Activated CD8-positive, alpha-beta memory T cell treated with anti-CD3 and anti-CD28 coated beads for 48 hours (primary cell): ENCODE data around the gene PGAM1.
"Not testable (repeated sequence)": the region's sequence is repeated elsewhere in the genome, so short reads cannot be mapped to it uniquely, and the experiment has no call there.

ENCODE experiments used
- DNase-seq, 3 experiments: peaks; one replicate each; pipeline ENCODE4 v3.0.0-alpha.2; 2020; ENCODE audit warnings: low read depth in 2 of 3, low spot score in 2 of 3

PGAM1 gene

DNA sequence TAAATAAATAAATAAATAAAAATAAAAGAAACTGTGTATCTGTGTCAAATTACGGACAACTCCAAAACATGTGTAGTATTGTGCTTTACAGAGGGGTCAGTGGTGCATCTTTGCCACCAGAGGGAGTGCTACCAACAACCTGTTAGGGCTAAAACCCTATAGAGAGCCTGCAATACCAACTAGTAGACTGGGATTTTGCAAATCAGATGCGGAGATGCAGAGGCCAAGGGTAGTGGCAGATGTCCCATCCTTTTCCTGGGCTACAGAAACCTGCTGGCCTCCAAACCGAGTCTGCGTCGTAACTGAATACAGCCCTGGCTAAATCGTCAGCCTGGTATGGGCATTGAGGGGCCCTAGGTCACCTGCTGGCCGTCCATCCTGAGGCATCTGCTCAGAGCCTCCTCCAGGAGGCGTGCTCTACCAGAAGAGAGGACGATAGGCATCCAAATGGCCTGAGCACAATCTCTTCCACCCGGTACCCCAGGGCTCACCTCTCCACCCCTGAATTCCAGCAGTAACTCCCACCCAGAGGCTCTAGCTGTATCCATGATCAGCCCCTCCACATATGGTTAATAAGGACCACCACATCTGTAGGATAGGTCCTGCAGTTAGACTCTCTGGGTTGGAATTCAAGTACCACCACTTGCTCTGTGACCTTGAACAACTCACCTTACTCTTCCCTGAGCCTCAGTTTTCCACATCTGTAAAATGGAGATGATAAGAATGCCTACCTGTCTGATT lies 18.6 kb upstream of the PGAM1 start:
- no peak for DNase-seq

DNA sequence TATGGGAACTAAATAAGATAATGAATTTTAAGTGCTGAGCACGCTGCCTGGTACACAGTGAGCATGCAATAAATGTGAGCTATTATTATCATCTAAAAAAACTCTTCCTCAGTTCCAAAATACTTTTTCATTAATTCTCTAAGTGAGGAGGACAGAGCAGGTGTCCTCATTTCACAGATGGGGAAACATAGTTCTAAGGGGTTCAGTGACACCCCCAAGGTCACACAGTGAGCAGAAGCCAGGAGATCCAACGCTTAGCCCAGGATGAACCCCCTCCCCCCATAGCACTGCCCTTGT lies 18.1 kb upstream of the PGAM1 start:
- DNase-seq, result no peak

- no peak for DNase-seq
Measured at GRCh38 chr10:97408496-97408992, 17.4 kb upstream of the PGAM1 start.

- DNase-seq, result no peak
Measured at GRCh38 chr10:97411406-97411805, 14.6 kb upstream of the PGAM1 start.

DNA sequence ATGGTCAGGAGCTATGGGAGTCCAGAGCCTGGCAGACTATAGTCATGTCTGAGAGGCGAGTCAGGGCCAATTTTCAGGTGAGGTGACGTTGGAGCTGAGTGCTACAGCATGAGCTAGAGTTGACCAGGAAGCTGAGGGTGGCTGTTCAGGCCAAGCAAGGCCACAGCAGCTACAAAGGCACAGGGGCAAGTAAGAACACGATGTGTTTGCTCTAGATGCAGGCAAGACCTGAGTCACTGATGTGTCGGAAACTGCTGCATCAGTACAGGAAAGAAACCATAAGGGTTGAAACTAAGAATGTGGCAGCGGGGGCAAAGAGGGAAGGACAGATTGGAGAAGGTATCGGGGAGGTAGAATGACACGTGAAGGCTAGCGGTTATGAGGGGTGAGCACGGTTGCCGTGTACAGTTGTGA lies 13.1 kb upstream of the PGAM1 start:
- DNase-seq, result no peak

DNA sequence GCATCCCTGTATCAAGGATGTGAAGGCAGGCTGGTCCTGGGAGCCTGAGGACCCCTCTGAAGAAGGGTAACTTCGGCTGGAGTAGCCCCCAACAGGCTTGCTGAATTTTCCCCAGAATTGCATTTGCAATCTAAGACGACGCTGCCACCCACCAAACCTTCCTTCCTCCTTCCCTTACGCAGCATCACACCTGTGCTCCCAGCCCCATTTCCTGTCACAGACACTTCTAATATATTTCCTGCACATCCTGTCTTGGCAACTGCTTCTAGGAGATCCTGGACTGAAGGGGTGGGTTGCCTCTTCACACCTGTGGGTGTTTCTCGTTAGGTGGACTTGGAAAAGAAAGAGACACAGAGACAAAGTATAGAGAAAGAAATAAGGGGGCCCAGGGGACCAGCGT lies 9.4 kb upstream of the PGAM1 start:
- DNase-seq, result no peak

- not testable (repeated sequence) for DNase-seq
Measured at GRCh38 chr10:97423757-97424098, 2.3 kb upstream of the PGAM1 start.

- DNase-seq, result no peak
Measured at GRCh38 chr10:97426776-97427570, 982 bp downstream of the PGAM1 start.

DNA sequence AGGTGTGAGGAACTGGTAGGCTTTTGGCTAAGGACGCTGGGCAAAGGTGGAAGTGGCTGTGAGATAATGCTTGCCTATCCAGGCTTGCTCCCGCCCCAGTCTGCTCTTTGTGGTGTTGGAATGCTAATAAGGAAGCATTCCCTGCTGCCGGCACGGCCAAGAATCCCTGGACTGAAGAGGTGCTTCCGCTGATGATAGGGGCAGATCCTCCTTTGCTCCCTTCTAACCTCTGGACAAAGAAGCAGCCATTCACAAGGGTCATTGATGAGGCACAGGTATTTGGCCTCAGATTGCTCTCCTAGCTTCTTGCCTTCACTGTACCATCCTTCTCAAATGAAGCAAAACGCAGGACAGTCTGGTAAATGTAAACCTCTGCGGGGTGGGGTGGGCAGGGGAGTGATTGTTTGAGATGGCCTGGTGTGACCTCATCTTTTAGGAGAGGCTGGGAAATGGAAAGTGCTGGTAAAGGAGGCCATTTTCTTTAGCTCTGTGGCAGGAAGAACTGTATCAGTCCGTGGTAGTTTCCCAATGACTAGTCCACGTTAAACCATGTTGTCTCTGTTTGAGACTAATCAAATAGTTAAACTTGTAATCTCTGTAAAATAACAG lies 1.7 kb downstream of the PGAM1 start:
- no peak for DNase-seq

- no peak for DNase-seq
Measured at GRCh38 chr10:97428572-97428981, 2.6 kb downstream of the PGAM1 start.

- no peak for DNase-seq
Measured at GRCh38 chr10:97434055-97434454, 8.1 kb downstream of the PGAM1 start.

GRCh38 chr10:97434557-97434956 lies 8.6 kb downstream of the PGAM1 start:
- no peak for DNase-seq

DNA sequence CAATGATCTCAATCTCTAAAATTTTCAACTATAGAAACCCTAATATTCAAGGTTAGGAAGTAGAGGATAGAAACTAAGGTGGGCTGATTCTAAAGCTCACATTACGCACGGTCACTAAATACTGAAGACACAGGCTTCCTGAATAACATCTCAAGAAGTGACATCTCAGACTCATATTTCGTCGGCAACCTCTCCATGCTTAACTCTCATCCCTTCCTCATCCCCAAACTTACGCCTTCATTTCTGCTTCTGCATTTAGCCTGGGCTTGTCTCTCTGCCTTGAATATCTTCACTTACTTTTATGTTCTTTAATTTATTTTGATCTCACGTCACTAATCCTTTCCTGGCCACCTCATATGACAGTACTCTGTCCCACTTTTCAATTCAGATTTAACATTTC lies 9.2 kb downstream of the PGAM1 start:
- DNase-seq, result no peak

DNA sequence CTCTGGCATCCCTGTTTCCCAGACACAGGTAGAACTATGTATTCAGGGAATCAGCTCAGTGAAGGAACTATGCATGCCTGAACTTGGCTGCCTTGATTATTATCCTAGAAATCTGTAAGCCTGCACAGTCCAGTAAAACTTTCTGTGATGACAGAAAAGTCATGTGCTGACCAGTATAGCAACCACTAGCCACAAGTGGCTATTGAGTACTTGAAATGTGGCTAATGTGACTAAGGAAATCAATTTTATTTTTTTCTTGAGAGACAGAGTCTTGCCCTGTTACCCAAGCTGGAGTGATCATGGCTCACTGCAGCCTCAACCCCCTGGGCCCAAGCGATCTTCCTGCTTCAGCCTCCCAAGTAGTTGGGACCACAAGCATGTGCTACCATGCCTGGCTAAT lies 16.3 kb downstream of the PGAM1 start:
- no peak for DNase-seq

- no peak for DNase-seq
Measured at GRCh38 chr10:97444212-97444611, 18.2 kb downstream of the PGAM1 start.

- no peak for DNase-seq
Measured at GRCh38 chr10:97445357-97445721, 19.3 kb downstream of the PGAM1 start.

GRCh38 chr10:97445722-97446639 lies 20.0 kb downstream of the PGAM1 start, which contains the start of the genes EXOSC1 and ZDHHC16:
Gene EXOSC1, minus strand, starts transcription at chr10:97446006. Its CDS starts 21 bp downstream, at chr10:97445985.
Gene ZDHHC16, plus strand, starts transcription at chr10:97446175. Its CDS starts 5,501 bp downstream, at chr10:97451676.
- peak; percentile 76 to 82 (median 78) for DNase-seq

DNA sequence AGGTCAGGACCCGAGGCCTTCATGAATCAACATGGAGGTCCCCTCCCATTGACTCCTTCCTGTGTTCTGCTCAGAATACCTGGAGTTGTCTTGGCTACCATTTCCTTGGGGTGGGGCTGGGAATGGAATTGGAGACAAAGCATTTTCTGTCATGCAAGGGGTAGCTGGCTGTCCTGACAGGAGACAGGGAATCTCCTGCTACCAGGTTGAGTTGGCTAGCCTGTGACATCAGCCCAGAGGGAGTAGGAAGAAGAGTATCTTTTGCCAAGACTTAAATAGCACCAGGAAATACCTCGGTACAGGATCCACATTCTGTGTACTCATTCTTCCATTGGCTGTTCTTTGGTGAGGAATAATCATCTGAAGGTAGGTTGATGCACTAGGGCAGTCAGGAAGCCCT lies 24.8 kb downstream of the PGAM1 start:
- DNase-seq, result no peak

- no peak for DNase-seq
Measured at GRCh38 chr10:97451605-97452004, 25.6 kb downstream of the PGAM1 start.

GRCh38 chr10:97452352-97452751 lies 26.4 kb downstream of the PGAM1 start:
- DNase-seq, result no peak
